HS-5 (cell line): Measurements from ENCODE around the gene GCM1.

Experiments
- DNase-seq: peaks from one replicate; pipeline ENCODE4 v3.0.0-alpha.2; 2012; ENCODE audit warnings: low read depth

Gene GCM1

DNA sequence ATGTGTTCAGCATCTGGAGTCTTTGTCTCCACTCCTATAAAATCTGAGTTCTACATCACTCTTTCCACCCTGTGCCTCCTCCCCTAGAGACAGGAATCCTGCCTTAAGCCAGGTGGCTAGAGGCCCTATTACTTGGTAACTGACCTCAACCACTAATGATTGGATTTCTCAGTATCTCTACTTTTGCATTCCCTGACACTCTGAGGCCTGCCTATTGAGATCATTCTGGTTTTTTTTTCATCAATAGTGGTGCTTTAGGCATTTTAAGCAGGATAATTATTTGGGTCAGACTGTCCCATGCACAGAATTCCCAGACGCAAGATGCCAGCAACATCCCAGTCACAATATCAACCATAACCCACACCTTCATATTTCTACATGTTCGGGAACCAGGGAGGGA lies 3.9 kb upstream of the GCM1 start:
- no peak for DNase-seq

DNA sequence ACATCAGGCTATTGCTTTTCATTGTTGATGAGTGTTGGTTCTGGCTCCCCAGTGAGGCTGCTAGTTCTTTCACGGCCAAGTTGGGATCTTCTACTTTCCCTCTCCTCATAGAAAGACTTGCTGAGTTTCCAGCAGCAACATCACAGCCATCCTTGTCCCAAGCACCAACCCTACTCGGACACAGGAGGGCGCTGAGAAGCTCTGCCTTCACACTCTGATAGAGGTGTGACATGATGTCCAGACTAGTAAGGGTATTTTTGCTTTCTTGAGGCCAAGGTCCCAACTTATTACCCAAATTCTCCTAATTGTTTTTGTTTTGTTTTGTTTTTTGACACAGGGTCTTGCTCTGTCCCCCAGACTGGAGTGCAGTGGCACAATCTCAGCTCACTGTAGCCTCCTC lies 3.0 kb upstream of the GCM1 start:
- DNase-seq, result no peak

DNA sequence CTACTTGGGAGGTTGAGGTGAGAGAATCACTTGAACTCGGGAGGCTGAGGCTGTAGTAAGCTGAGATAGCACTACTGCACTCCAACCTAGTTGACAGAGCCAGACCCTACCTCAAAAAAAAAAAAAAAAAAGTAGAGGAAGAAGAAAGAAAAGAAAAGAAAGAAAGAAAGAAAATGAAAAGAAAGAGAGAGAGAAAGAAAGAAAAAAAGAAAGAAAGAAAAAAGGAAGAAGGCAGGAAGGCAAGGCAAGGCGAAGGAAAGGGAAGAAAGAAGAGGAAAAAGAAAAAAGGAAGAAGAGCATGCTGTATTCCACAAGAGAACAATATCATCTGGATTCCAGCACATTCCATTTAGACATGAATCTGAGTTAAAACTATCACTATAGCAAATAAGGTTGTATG lies 3.8 kb downstream of the GCM1 start:
- no peak for DNase-seq

DNA sequence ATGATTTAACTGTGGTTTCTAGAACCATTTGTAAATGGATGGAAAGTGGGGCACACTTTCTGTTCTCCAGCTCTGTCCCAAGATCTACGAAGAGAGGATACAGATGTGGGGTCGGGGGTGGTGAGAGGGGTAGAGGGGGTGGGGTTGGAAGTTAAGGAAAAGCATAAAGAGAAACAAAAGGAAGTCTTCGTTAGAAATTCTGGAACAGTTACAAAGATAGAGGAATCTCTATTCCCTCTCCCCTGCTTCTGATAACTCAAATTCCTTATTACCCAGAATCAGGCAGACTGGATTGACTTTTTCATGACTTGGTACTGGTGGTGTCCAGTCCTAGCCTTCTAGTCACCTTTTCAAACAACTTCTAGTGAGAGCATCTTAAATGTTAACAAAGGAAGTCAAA lies 4.9 kb downstream of the GCM1 start:
- DNase-seq, result no peak

DNA sequence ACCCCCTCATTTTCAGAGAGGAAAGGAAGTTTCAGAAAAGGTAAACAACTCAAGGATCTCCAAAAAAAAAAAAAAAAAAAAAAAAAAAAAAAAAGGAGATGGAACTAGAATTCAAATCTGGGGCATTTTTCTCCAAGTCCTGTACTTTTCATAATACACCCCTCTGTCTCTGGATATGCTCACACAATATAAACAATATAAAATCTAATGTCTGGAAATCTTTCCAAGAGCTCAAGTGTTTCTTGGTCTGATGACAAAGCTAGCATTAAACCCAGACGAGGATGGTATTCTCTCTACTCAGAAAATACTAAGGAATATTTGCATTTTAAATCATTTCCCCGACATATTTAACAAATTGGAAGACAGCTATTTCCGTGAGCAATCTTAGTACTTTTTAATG lies 5.8 kb downstream of the GCM1 start:
- no peak for DNase-seq

DNA sequence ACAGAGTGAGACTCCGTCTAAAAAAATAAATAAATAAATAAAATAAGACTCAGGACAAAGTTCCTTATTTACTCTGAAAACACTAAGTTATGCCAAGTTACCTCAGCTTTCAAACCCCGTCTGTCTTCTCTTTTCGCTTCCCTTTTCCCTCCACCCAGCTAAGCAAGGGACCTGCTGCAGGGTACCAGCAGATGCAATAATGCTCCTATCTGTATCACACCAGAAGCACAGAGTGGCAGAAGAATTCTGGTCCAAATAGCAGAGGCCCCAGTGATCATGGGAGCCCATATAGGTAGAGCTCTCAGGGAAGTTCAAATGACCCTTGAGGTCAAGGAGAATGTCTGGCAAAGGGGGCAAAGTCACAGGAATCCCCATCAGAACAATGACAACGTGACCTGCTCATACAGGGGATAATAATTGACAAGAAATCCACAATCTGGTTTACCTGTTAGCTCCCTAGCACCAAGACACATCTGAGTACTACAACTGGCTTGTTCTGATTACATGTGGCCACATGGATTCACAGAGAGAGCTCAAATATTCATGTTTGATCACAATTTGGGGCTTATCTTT lies 8.7 kb downstream of the GCM1 start:
- no peak for DNase-seq

DNA sequence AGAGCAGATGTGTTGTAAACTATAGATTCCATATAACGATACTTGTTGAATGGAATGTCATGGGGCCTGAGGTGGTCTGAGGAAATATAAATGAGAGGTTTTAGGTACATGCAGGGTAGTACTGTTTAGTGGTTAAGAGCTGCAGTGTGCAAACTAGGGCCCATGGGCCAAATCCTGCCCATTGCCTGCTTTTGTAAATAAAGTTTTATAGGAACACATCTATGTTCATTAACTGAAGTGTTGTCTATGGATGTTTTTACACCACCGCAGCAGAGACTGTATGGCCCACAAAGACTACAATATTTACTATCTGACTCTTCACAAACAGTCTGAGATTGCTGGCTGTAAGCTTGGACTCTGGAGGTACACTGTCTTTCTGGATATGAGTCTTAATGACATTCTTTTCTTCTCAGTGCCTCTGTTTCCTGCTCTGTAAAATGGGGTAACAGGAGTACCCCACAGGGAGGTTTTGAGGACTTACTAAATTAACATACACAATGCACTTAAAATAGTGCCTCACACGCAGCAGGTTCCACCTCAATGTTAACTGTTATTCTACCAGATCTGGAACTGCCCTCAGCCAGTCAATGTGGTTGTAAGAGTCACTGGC lies 12.5 kb downstream of the GCM1 start:
- DNase-seq, result no peak

DNA sequence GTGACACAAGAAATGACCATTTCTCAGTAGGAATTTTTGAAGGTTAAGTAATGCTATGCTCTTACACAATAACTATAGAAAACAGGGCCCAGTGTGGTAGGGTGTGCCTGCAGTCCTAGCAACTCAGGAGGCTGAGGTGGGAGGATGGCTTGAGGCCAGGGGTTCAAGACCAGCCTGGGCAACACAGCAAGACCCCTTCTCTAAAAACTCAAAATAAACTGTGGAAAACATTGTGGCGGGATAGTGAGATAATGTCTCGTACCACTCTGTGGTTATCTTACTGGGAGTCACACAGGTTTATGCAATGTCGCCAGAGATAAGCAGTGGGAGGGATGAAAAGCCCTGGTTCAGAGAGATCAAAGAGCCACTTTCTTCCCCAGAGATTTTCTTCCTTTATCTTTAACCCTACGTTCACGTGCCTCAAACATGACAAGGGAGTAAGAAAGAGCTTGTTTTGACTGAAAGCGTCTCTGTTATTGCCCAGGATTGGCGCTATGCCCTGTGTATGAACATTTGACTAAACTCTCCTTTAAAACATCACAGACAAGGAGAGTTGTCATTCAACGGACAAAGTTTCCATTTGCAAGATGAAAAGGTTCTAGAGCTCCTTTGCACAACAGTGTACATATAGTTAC lies 13.9 kb downstream of the GCM1 start:
- no peak for DNase-seq

DNA sequence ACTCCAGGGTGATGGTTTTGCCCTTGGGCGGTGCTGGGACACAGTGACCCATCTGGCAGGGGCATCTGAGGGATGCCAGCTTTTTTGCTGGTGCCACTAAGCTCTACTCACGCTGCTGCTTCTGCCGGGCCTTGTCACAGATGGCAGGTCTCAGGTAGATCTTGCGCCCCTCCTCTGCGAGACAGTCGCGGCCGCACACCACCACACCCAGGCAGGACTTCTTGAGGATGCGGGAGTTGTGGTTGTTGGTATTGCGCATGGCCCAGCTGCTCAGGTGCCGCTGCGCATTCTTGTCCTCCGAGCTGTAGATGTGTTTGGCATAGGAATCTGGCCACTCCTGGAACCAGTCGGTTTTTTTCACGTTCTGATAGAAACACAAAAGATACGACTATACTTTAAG lies 14.7 kb downstream of the GCM1 start:
- DNase-seq, result no peak

DNA sequence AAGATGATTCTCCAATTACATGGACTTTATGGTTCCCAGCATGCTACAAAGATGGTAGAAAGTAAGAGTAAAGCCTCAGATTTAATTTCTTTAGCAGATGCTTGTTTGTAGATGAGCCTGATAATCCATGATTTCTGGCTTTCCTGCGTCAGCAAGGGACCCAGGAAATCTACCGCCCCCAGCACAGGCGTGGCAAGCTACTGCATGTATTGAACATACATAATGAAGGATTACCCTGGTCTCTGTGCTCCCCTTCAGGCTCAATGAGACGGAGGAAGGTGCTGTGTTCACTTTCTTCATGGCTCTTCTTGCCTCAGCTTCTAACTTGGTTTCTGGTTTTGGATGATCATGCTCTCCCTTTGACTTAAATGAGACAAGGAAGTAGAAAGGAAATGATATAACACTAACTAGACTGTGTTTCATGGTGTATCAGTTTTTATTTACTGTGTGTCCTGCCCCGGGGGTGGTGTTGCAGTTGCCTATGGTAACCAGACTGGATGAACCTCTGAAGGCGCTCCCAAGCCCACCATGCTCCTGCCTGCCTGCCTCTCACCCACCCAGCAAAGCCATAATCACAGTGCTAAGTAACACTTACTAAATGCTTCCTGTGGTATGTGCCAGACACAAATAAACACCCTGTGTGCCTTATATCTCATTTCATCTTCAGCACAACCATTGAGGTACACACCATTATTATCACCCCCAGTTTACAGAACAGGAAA lies 17.9 kb downstream of the GCM1 start:
- DNase-seq, result no peak

DNA sequence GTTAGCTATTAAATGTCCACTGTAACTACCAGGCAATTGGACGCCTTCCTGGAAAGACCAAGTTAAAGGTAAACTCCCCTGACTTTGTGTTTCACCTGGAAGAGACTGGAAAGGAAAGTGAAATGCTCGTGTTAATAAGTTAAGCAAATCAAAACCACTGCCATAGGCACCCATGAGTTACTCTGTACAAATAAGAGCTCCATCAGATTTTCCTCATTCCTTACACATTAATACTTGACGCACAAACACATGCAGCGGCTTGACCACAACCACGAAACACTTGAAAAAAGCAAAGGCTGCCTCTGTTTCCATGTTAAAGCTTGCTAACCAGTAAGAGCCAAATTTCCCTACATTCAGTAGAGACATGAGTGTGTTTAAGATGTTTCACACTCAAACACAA lies 19.8 kb downstream of the GCM1 start:
- DNase-seq, result no peak

DNA sequence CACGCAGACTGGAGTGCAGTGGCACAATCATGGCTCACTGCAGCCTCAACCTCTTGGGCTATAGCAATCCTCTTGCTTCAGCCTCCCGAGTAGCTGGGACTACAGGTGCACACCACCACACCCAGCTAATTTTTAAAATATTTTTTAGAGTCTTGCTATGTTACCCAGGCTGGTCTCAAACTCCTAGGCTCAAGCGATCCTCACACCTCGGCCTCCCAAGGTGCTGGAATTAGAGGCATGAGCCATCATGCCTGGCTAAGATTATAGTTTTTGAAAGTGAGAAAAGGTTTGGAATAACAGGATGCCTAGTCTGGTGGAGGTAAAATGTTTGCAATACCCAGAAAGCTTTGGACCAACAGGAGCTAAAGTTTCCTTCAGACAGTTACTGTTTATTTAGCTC lies 23.4 kb downstream of the GCM1 start:
- DNase-seq, result no peak

DNA sequence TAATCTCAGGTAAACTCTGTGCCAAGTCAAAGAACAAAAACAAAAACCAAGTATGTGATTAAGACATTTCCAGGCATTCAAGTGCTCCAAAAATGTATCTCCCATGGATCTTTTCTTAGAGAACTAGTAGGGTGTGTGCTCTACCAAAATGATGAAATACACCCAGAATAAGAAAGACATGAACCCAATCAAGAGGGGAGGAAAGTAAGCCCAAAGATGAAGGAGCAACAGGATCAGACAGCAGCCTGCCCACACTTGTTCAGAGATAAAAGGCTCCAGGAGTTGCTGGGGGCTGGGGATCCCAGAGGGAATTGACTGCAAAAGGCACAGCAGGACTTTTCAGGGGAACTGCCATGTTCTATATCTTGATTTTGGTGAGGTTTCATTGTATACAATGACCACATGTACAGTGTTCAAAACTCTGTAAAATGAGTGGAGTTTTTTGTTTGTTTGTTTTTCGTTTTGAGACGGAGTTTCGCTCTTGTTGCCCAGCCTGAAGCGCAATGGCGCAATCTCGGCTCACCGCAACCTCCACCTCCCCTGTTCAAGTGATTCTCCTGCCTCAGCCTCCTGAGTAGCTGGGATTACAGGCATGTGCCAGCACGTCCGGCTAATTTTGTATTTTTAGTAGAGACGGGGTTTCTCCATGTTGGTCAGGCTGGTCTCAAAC lies 24.4 kb downstream of the GCM1 start:
- no peak for DNase-seq

DNA sequence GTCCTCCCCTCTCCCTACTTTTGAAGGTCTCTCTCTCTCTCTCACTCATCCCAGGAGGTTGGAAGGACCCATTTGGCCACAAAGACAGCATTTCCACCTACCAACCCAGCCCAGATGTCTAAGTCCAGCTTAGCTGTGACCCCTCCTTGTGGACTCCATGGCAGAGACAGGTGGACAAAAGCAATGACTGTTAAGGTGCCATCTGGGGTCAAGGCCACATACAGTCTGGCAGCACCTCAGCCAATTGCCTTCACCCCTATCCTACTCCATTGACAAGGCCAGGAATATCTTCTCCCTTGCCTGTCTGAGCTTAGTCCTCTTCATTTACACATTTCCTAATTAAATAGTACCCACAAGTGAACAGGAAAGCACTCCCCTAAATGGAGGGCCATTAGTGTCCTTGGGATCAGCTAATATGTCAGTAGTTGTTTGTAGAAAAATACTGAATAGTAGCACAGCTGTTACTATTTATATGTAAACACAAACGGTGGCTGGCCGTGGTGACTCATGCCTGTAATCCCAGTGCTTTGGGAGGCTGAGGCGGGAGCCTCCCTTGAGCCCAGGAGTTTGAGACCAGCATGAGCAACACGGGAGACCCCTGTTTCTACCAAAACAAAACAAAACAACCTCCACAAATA lies 28.8 kb downstream of the GCM1 start:
- DNase-seq, result no peak

DNA sequence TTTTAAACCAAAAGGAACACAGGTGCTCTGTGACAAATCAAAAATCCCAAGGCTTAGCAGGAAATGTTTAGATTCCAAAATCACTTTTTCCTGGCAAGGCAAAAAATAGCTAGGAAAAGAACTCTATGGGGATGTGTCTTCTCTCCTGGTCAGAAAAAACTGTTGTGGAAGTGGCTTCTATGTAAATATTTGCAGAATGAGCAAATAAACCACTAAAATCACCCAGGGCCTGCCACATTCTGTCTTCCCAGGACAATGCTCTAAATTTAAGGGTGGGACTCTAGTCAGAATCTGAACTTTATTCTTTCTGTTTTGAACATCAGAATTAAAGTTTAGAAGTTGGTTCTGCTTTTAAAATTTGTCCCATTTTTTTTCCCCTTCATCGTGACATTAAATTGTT lies 29.3 kb downstream of the GCM1 start:
- no peak for DNase-seq

DNA sequence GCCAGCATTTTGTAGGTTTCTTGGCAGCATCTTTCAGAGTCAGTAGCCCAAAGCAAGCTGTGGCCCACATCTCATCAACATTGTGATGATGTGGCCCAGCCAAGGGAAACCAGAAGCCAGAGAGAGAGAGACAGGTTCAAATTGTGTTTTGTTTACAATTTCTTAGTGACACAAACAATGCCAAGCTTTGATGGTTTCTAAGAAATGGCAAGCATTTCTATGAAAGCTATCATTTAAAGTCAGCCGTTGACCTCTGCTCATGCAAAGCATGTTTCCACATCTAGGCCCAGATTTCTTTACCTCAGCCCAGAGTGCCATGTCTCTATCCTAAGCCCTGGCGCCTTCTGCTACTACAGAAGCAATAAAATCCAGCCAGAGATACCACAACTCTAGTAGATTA lies 32.9 kb downstream of the GCM1 start:
- DNase-seq, result no peak

DNA sequence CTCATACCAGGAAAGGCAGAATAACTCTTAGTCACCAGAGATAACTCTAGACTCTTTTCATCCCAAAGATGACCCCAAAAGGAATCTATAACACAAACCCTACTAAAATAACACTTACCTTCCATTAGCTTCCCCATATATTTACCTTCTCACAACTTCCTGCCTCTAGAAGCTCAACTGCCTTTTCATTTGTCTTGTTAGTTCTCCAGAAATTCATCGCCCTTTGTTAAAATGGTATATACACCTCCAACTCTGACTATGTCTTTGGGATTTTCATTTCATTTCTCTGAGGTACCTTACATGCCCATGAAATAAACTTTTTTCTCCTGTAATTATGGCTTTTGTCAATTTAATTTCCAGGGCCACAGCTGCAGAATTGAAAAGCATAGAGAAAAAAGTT lies 33.5 kb downstream of the GCM1 start:
- DNase-seq, result no peak

DNA sequence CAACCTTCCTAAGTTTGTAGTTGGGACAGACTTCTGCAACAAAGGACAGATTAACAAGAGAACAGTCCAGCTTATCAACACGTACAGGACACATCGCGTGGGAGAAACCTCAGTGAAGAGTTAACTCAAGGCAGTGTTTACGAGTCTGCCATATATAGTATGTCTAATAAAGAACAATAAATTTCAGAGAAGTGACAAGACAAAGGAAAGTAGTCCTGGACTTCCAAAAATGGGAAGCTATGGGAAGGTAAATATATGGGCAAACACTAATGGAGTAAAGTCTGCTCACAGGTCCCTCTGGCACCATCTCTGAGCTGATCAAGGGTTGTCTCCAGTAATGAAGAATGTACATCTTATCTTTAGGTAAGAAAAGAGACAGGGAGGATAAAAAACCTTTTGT lies 34.9 kb downstream of the GCM1 start:
- no peak for DNase-seq

DNA sequence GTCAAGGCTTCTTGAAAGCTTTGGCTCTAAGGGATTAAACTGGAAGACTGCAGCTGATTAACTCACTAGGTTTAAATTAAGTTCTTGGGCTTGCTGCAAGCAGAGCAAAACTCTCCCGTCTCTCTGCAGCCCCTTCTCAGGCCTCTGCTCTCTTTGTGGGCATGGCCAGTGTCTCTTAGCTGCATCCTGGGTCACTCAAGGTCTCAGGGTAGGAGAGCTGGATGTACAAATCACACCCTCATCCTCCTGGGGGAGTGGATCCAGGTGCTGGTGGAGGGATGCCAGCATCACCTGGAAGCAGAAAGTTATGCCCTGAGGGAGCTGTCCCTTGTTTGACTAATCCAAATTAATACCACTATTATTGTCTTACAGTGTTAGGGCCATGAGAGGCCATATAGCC lies 35.8 kb downstream of the GCM1 start:
- no peak for DNase-seq

DNA sequence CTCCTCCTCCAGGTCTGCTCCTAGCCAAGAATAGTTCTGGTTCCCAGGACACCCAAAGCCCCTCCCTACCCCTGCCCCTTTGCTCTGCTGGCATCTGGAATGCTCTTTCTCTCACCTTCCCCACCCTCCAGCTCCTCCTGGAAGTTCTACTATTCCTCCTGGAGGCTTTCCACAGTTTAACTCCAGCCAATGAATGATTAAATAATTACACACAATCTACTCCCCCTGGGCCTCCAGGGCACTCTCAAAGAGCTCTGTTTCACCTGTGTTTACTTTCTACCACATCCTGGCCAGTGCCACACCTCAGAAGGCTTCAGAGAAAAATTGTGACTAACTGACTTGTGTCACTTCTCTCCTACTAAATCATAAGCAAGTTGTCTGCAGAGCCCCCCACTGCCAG lies 36.2 kb downstream of the GCM1 start:
- DNase-seq, result no peak

DNA sequence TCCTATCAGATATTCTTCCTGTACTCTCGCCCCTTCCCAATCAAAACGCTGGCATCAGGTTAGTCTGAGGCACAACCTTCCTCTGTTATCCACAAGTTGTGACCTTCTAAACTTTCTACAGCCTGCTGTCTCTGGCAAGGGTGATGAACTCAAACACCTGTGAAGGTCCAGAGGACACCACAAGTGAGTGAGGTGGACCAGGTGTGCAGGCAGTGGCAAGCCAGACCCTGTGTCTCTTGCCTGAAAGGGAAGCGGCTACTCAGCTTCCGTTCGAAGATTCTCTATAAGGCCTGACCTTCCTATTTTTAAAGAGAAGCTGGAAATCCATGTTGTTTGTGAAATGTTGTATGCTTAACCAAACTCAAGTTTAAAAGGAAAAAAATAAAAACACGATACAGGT lies 36.8 kb downstream of the GCM1 start:
- no peak for DNase-seq

DNA sequence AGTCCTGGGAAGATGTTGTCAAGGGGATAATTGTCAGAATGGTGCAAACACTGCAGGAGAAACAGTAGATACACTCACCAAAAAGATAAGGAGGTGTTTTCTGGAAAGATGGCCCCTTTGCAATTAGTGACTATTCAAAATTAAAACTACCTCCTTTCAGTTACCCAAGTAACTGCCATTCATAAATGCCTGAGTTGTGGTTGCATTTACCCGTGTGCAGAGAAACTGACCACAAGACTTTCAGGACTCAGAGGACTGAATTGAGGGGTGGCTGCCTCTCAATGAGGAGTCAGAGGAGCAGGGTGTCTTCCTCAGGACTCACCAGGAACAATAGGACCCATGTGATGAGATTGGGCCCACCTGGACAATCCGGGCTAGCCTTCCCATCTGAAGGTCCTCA lies 39.0 kb downstream of the GCM1 start:
- no peak for DNase-seq
